IMR-90 (cell line): ENCODE measurements around the gene CLASP1. TPM values are rescaled to one million over a fixed set of nuclear protein-coding genes. Genes with fewer than 3 reads are reported as not detected.

Source experiments
- ATAC-seq: fragments of 200-7000 bp; cut with Tn5 transposase; 2 replicates; pipeline ENCODE4 v1.9.1; 2020; ENCODE audit warnings: low read depth, mild to moderate bottlenecking, moderate library complexity
- BruUV-seq: library from RNA; stranded (reverse); fragments of 400-500 nt; replicated peaks from 2 replicates; lab custom pipeline; 2021; lab: Mats Ljungman, UMichigan
- CTCF ChIA-PET: fragments of 300-600 bp; formaldehyde crosslinking; extraction: SDS; loops from one replicate; lab custom pipeline; 2021; ENCODE audit warnings: antibody characterized with exemption; lab: Yijun Ruan, JAX
- POLR2A ChIA-PET: fragments of 300-600 bp; sonication (Branson Sonifier 250); formaldehyde crosslinking; loops from one replicate; lab custom pipeline; 2022; ENCODE audit warnings: antibody characterized with exemption; ENCODE audit not compliant: unreplicated experiment; lab: Charles Lee
- DNase-seq: peaks from one replicate; pipeline ENCODE4 v3.0.0; 2013
- H2AFZ ChIP-seq: replicated peaks from 2 replicates; pipeline ENCODE3; 2013; ENCODE audit warnings: low read length, mild to moderate bottlenecking; ENCODE audit not compliant: poor library complexity
- H2AK5ac ChIP-seq: 2 replicates; pipeline ENCODE4 v1.6.1; 2013; ENCODE audit warnings: low read depth, low read length, inconsistent platforms
- H2AK9ac ChIP-seq: replicated peaks from 2 replicates; pipeline ENCODE3; 2013; ENCODE audit warnings: mild to moderate bottlenecking, low read depth, low read length, moderate library complexity; ENCODE audit not compliant: poor library complexity
- H2BK120ac ChIP-seq: 2 replicates; pipeline ENCODE4 v1.6.1; 2013; ENCODE audit warnings: low read depth, low read length, inconsistent platforms
- H2BK15ac ChIP-seq: 3 replicates; pipeline ENCODE4 v1.6.1; 2013; ENCODE audit warnings: low read depth, low read length, inconsistent platforms
- H2BK20ac ChIP-seq: 2 replicates; pipeline ENCODE4 v1.6.1; 2013; ENCODE audit warnings: low read depth, mild to moderate bottlenecking, inconsistent platforms, low read length, moderate library complexity
- H2BK5ac ChIP-seq: 2 replicates; pipeline ENCODE4 v1.6.1; 2013; ENCODE audit warnings: mild to moderate bottlenecking, low read depth, low read length, inconsistent platforms; ENCODE audit not compliant: poor library complexity, severe bottlenecking
- H3K14ac ChIP-seq: replicated peaks from 2 replicates; pipeline ENCODE4 v1.6.1; 2013; ENCODE audit warnings: low read depth, low read length, inconsistent platforms
- H3K18ac ChIP-seq: 2 replicates; pipeline ENCODE4 v1.6.1; 2013; ENCODE audit warnings: low read depth, low read length, control low read depth
- H3K23ac ChIP-seq: 2 replicates; pipeline ENCODE4 v1.6.1; 2013; ENCODE audit warnings: low read depth, low read length, inconsistent platforms
- H3K27ac ChIP-seq: 2 replicates; pipeline ENCODE4 v1.5.1; 2013; ENCODE audit warnings: mild to moderate bottlenecking, control low read depth, low read length; ENCODE audit not compliant: insufficient read depth
- H3K27me3 ChIP-seq: 2 replicates; pipeline ENCODE4 v1.6.1; 2013; ENCODE audit warnings: low read length; ENCODE audit not compliant: control insufficient read depth, insufficient read depth
- H3K36me3 ChIP-seq: 2 replicates; pipeline ENCODE4 v1.6.1; 2013; ENCODE audit warnings: low read length, mixed read lengths; ENCODE audit not compliant: control insufficient read depth, insufficient read depth
- H3K4ac ChIP-seq: 2 replicates; pipeline ENCODE4 v1.6.1; 2013; ENCODE audit warnings: low read depth, low read length, inconsistent platforms
- H3K4me1 ChIP-seq: 2 replicates; pipeline ENCODE4 v1.6.1; 2013; ENCODE audit warnings: low read length, mixed read lengths; ENCODE audit not compliant: control insufficient read depth, insufficient read depth
- H3K4me2 ChIP-seq: 2 replicates; pipeline ENCODE4 v1.6.1; 2013; ENCODE audit warnings: low read depth, mild to moderate bottlenecking, control low read depth, low read length, moderate library complexity
- H3K4me3 ChIP-seq: 2 replicates; pipeline ENCODE4 v1.5.1; 2013; ENCODE audit warnings: low read depth, mild to moderate bottlenecking, control low read depth, low read length, moderate library complexity; ENCODE audit not compliant: insufficient read depth
- H3K56ac ChIP-seq: 2 replicates; pipeline ENCODE4 v1.6.1; 2013; ENCODE audit warnings: low read length, inconsistent platforms; ENCODE audit not compliant: insufficient read depth; ENCODE audit errors: extremely low read depth
- H3K79me1 ChIP-seq, 2 experiments: 2 replicates each; pipeline ENCODE4 v1.6.1; 2013; ENCODE audit warnings: low read length in 2 of 2, inconsistent platforms in 1 of 2, low read depth in 1 of 2
- H3K9ac ChIP-seq: 2 replicates; pipeline ENCODE4 v1.6.1; 2013; ENCODE audit warnings: low read depth, low read length, control low read depth
- H3K9me1 ChIP-seq: 2 replicates; pipeline ENCODE4 v1.6.1; 2013; ENCODE audit warnings: low read length, inconsistent platforms; ENCODE audit not compliant: insufficient read depth
- H3K9me3 ChIP-seq: 2 replicates; pipeline ENCODE4 v1.6.1; 2013; ENCODE audit warnings: low read length; ENCODE audit not compliant: control insufficient read depth, insufficient read depth
- H4K20me1 ChIP-seq: 2 replicates; pipeline ENCODE4 v1.6.1; 2013; ENCODE audit warnings: low read length, inconsistent platforms; ENCODE audit not compliant: insufficient read depth
- H4K5ac ChIP-seq: 2 replicates; pipeline ENCODE4 v1.6.1; 2013; ENCODE audit warnings: mild to moderate bottlenecking, low read depth, low read length, control low read depth
- H4K8ac ChIP-seq, 2 experiments: 2 replicates each; pipeline ENCODE4 v1.6.1; 2013; ENCODE audit warnings: low read depth in 2 of 2, low read length in 2 of 2, control low read depth in 1 of 2, inconsistent platforms in 1 of 2
- H4K91ac ChIP-seq: 2 replicates; pipeline ENCODE4 v1.6.1; 2013; ENCODE audit warnings: low read depth, low read length, inconsistent platforms; ENCODE audit not compliant: insufficient read depth
- BHLHE40 ChIP-seq: fragments of 150-350 bp; IDR thresholded peaks from 2 replicates; pipeline ENCODE4 v1.6.1; 2016; ENCODE audit warnings: mild to moderate bottlenecking, low read depth, low read length
- CEBPB ChIP-seq: IDR thresholded peaks from 2 replicates; pipeline ENCODE4 v1.6.1; 2012; ENCODE audit warnings: low read depth, low read length, improper control_type of control experiment
- CHD1 ChIP-seq: IDR thresholded peaks from 2 replicates; pipeline ENCODE4 v1.6.1; 2012; ENCODE audit warnings: low read depth, low read length, improper control_type of control experiment
- CTCF ChIP-seq: conservative IDR thresholded peaks from 2 replicates; pipeline ENCODE4 v1.5.1; 2012; ENCODE audit warnings: mild to moderate bottlenecking, low read depth, low read length, improper control_type of control experiment
- ELK1 ChIP-seq: fragments of 150-350 bp; IDR thresholded peaks from 2 replicates; pipeline ENCODE4 v1.6.1; 2016; ENCODE audit warnings: low read depth, mild to moderate bottlenecking, low read length, moderate library complexity, borderline replicate concordance
- FOS ChIP-seq: fragments of 150-350 bp; IDR thresholded peaks from 2 replicates; pipeline ENCODE4 v1.6.1; 2016; ENCODE audit warnings: low read depth, low read length
- MAFK ChIP-seq: IDR thresholded peaks from 2 replicates; pipeline ENCODE4 v1.6.1; 2012; ENCODE audit warnings: low read depth, low read length, improper control_type of control experiment
- MAZ ChIP-seq: IDR thresholded peaks from 2 replicates; pipeline ENCODE4 v1.6.1; 2012; ENCODE audit warnings: low read depth, mild to moderate bottlenecking, low read length, improper control_type of control experiment, moderate library complexity, borderline replicate concordance
- MXI1 ChIP-seq: IDR thresholded peaks from 2 replicates; pipeline ENCODE4 v1.6.1; 2012; ENCODE audit warnings: low read depth, mild to moderate bottlenecking, low read length, moderate library complexity, borderline replicate concordance
- NFE2L2 ChIP-seq: fragments of 150-350 bp; IDR thresholded peaks from 2 replicates; pipeline ENCODE4 v1.6.1; 2016; ENCODE audit warnings: low read depth, mild to moderate bottlenecking, low read length
- POLR2A ChIP-seq: IDR thresholded peaks from 2 replicates; pipeline ENCODE4 v1.6.1; 2012; ENCODE audit warnings: mild to moderate bottlenecking, low read depth, low read length
- RAD21 ChIP-seq: IDR thresholded peaks from 2 replicates; pipeline ENCODE4 v1.6.1; 2012; ENCODE audit warnings: low read length, improper control_type of control experiment
- RCOR1 ChIP-seq: IDR thresholded peaks from 2 replicates; pipeline ENCODE4 v1.6.1; 2012; ENCODE audit warnings: mild to moderate bottlenecking, low read length, improper control_type of control experiment; ENCODE audit not compliant: insufficient replicate concordance
- RFX5 ChIP-seq: IDR thresholded peaks from 2 replicates; pipeline ENCODE4 v1.8.0; 2012; ENCODE audit warnings: low read depth, mild to moderate bottlenecking, low read length, moderate library complexity
- SMC3 ChIP-seq: fragments of 150-350 bp; IDR thresholded peaks from 2 replicates; pipeline ENCODE4 v1.6.1; 2016; ENCODE audit warnings: low read depth, mild to moderate bottlenecking, antibody characterized with exemption, low read length, moderate library complexity
- USF2 ChIP-seq: fragments of 150-350 bp; IDR thresholded peaks from 2 replicates; pipeline ENCODE4 v1.6.1; 2017; ENCODE audit warnings: mild to moderate bottlenecking, antibody characterized with exemption, low read length, low read depth
- WGBS, 2 experiments: methylation state at CpG; one replicate each; pipeline versions ENCODE4 v1.1.5 to v1.1.7; 2013; ENCODE audit warnings: missing lambda C conversion rate in 2 of 2; ENCODE audit not compliant: insufficient read length in 1 of 2; ENCODE audit errors: extremely low coverage in 2 of 2; 5-methylcytosine and 5-hydroxymethylcytosine counted together
- dilution Hi-C: fragments of 300-500 bp; cut with HindIII; formaldehyde crosslinking; loops from one replicate; pipeline ENCODE4 v1.14.3; 2018; ENCODE audit warnings: low sequenced_read_pairs; ENCODE audit not compliant: unreplicated experiment
- in situ Hi-C: fragments of 300-500 bp; cut with MboI; formaldehyde crosslinking; loops from 3 replicates; pipeline ENCODE4 v1.14.3; 2019; ENCODE audit warnings: low sequenced_read_pairs, inconsistent platforms, mixed read lengths
- intact Hi-C: fragments of 100-400 bp; cut with micrococcal nuclease; formaldehyde crosslinking; loops from 2 replicates; pipeline ENCODE4 v1.10.0; 2022
- polyA plus RNA-seq, 3 experiments: library from polyadenylated mRNA; depleted of rRNA; stranded (reverse); fragments of >200 nt; gene quantifications; 2 replicates each; pipeline ENCODE4 v1.2.3, GENCODE V29; 2012; ENCODE audit warnings: low replicate concordance in 1 of 3
- total RNA-seq: library from RNA; depleted of rRNA; stranded (reverse); fragments of >200 nt; gene quantifications from 2 replicates; pipeline ENCODE4 v1.2.3, GENCODE V29; 2012

CLASP1 gene
- total and polyA plus RNA-seq, 2 of the 4 experiments (the other 2 are of a cell fraction), result 12.3 to 33.7 TPM

- Histone ChIP-seq H4K91ac (no peak overlapping the region), H3K27ac (no peak overlapping the region)
Measured at GRCh38 chr2:121454549-121455090, 194.6 kb downstream of the CLASP1 start.

More at GRCh38 chr2:121454549-121455090, 194.6 kb downstream of the CLASP1 start:
- no peak overlapping the region for H3K4ac ChIP-seq
- no peak overlapping the region for H2BK20ac ChIP-seq
- no TSS peak for BruUV-seq
- H3K9me1 ChIP-seq, result peaks cover 5% of the 10 kb centered on the region
- H2BK5ac ChIP-seq, result no peak overlapping the region
- dilution Hi-C loops (no loop called here), in situ Hi-C loops (loop anchor here (10.0 kb wide), 1 partner anchor 70 kb away; no protein-coding TSS in a partner anchor), intact Hi-C loops (no loop called here)
- no CpG with 5 or more reads among the region's 7 CpGs for WGBS, 2 experiments
- POLR2A ChIA-PET, result no interaction called here
- no peak overlapping the region for H3K56ac ChIP-seq
- CTCF ChIA-PET, result interaction anchor here (0.6 kb wide), 1 partner anchor 195 kb away, joined by 3 read pairs; no protein-coding TSS in a partner anchor
- H3K9ac ChIP-seq, result no peak overlapping the region
- H3K36me3 ChIP-seq, result peaks cover 10% of the 10 kb centered on the region; the same call in 1 of the 2 replicates
- no peak overlapping the region for H4K5ac ChIP-seq
- DNase-seq, result no peak
- H4K20me1 ChIP-seq, result peaks cover 4% of the 10 kb centered on the region; the same call in 1 of the 2 replicates
- no peak overlapping the region for H4K8ac ChIP-seq
- H2AK9ac ChIP-seq, result no peak overlapping the region
- peaks cover 11% of the 10 kb centered on the region for H3K4me1 ChIP-seq
- ATAC-seq, result no peak
- no peaks in the 10 kb centered on the region for H3K9me3 ChIP-seq
- no peak overlapping the region for H3K18ac ChIP-seq
- no peaks in the 10 kb centered on the region for H3K27me3 ChIP-seq
- H3K4me3 ChIP-seq, result no peak overlapping the region
- H3K4me2 ChIP-seq, result no peak overlapping the region
- H3K14ac ChIP-seq, result no peak overlapping the region
- H2AFZ ChIP-seq, result no peak overlapping the region
- peaks cover 12 to 24% of the 10 kb centered on the region in 2 experiments; a peak in 3 of 4 replicates for H3K79me1 ChIP-seq
- H3K23ac ChIP-seq, result no peak overlapping the region
- no peak overlapping the region for H2BK15ac ChIP-seq
- no peak overlapping the region for H2BK120ac ChIP-seq
- no peak overlapping the region for H2AK5ac ChIP-seq
- no peak for TF ChIP-seq RCOR1
- no peak for TF ChIP-seq MAFK
- no peak for TF ChIP-seq RAD21
- no peak for TF ChIP-seq MXI1
- TF ChIP-seq NFE2L2, result no peak
- TF ChIP-seq CTCF, result no peak
- no peak for TF ChIP-seq RFX5
- no peak for TF ChIP-seq POLR2A
- TF ChIP-seq MAZ, result no peak
- no peak for TF ChIP-seq CHD1
- no peak for TF ChIP-seq FOS
- TF ChIP-seq ELK1, result no peak
- TF ChIP-seq USF2, result no peak
- TF ChIP-seq BHLHE40, result no peak
- no peak for TF ChIP-seq CEBPB
- no peak for TF ChIP-seq SMC3
